HT-29 (cell line): Measurements from ENCODE around the gene PKIG. TPM values are rescaled to one million over a fixed set of nuclear protein-coding genes. Genes with fewer than 3 reads are reported as not detected.
"Not testable (repeated sequence)": the region's sequence is repeated elsewhere in the genome, so short reads cannot be mapped to it uniquely, and the experiment has no call there.

Source experiments
- DNase-seq: peaks from one replicate; pipeline ENCODE4 v3.0.0-alpha.2; 2015; ENCODE audit warnings: low spot score
- total RNA-seq: library from RNA; depleted of rRNA; stranded (reverse); fragments of >200 nt; shearing (Covaris generic); gene quantifications from 2 replicates; pipeline ENCODE4 v1.2.3, GENCODE V29; 2014

The PKIG gene
- total RNA-seq, 1 experiment from 2014 or later: 1.3 TPM

DNA sequence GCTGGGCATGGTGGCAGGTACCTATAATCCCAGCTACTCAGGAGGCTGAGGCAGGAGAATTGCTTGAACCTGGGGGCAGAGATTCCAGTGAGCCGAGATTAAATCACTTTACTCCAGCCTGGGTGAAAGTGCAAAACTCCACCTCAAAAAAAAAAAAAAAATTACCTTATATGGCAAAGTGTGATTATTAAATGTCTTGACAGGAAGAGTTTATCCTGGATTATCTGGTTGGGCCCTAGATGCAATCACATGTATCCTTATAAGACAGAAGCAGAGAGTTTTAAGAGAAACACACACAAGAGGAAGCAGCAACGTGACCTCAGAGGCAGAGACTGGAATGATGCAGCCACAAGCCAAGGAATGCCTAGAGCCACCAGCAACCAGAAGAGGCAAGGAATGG lies 58.1 kb downstream of the PKIG start:
- DNase-seq: no peak

- DNase-seq: no peak
Observed at GRCh38 chr20:44641325-44641724, 58.9 kb downstream of the PKIG start.

DNA sequence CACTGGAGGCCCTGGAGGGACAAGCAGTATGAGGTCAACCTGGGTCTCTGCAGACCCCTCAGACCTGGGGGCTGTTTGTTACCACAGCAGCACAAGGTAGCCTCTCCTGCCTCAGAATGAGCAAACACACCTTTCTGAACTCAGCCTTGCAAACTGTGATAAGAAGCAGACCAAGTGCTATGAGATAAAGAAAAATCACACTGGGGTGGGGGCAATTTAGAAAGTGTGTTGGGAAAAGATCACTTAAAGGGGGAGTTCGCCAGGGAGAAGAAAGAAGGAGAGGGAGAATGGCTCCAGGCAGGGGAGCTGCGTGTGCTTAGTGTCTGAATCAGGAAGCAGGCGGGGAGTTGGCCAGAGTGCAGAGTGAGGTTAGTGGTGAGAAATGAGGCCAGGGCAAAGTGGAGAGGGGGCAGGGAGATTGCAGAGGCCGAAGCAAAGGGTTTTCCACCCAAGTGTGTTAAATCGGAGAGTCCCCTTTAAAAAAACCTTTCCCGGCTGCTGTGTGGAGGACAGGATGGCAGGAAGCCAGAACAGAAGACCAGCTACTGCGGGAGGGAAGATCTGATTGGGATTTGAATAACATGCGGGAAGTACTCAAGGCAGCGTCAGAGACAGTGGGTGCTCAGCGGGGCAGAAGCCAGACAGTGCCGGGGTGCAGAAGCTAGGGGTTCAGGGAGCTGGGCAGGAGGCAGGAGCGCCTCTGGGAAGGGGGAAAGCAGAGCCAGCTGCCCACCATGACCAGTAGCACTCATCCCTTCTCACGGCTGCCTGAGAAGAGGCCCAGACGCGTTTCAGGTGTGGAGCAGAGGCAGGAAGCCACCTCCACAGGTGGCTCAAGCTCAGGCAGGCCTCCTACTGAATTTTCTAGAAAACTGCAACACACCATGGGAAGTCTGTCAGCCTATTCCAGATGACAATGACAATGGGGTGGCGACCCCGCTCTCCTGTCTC lies 60.1 kb downstream of the PKIG start:
- peak; percentile 83 for DNase-seq

DNA sequence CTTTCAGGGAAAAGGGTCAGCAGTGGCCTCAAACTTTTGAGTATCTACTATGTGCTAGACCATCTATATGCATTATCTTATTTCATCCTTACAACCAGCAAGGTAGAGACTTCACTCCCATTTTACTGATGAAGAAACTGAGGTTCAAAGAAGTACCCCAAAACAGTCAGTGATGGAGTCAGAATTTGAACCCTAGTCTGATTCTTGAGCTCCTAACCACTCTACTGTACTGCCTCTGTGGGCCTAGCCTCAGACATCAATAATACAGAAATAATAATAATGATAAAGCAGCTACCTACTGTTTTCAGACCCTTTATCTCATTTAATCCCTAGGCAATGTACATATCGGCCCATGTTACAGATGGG lies 60.8 kb downstream of the PKIG start:
- no peak for DNase-seq

DNA sequence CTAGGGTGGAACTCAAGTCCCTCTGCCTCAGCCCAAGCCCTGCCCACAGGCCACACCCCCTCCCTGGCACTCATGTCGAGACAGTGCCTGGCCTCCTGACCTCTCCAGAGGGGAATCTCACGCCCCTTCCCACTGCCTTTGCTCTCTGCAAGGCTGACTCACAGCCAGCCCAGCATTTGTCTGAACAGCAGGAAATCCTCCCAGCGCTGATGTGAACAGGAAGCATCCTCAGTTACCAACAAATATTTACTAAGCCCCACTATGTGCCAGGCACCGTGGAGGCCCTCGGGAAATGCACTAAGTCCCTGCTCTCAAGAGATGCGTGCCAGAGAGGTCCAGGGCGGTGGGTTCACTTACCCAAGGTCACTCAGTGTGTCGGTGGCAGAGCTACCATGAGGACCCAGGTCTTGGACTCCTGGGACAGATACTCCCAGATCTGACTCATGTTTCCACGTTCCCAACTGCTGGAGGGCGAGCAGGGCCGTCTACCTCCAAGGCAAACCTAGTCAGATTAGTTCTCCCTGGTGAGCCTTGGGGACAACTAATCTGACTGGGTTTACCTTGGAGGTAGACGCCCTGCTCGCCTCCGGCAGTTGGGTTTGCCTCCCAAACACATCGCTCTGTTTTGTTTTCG lies 61.3 kb downstream of the PKIG start:
- no peak for DNase-seq

- DNase-seq: no peak
Observed at GRCh38 chr20:44644230-44644617, 61.8 kb downstream of the PKIG start.

DNA sequence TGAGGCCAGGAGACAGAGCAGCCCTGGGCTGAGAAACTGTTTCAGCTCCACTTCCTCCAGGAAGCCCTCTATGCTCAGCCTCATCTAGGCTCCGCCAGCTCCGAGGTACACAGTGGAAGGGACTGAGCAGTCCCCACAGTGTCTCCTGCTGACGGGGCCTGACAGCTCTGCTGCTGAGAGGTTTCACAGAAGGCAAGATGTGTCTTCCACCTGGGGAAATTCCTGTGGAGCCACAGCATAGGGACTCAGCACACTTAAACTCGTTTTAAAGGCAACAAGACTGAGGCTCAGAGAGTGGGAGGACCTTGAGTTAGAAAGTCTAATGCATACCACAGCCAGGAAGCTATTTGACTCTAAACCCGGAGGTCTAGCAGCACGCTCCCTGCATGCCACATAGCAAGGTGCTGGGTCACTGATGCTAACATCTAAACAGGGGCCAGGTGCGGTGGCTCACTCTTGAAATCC lies 62.3 kb downstream of the PKIG start:
- no peak for DNase-seq

GRCh38 chr20:44646023-44646640 lies 63.8 kb downstream of the PKIG start:
- no peak for DNase-seq

DNA sequence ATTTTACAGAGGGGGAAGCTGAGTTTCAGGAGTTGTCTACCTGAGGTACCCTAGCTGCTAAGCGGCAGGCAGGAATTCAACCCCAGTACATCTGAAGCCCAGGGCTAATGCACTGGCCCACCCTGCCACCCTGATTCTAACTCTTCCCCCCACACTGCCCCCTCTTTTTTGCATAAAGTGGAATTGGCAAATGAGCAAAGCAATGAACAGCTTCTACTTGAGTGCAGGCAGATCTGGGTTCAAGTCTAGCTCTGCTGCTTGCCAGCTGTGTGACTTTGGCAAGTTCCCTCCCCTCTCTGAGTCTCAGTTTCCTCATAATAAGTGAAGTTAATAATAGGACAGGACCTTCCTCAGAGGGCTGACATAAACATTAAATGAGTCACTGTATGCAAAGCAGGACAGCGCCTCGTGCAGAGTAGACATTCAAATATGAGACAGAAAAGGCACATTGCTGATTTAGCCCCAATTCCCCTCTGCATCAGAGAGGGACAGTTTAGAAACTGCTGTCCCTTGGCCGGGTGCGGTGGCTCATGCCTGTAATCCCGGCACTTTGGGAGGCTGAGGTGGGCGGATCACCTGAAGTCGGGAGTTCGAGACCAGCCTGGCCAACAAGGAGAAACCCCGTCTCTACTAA lies 64.4 kb downstream of the PKIG start:
- no peak for DNase-seq

- no peak for DNase-seq
Observed at GRCh38 chr20:44648068-44648467, 65.7 kb downstream of the PKIG start.

GRCh38 chr20:44648579-44648978 lies 66.2 kb downstream of the PKIG start:
- no peak for DNase-seq

GRCh38 chr20:44649126-44649525 lies 66.7 kb downstream of the PKIG start:
- no peak for DNase-seq

GRCh38 chr20:44649976-44650375 lies 67.6 kb downstream of the PKIG start:
- no peak for DNase-seq

- DNase-seq: no peak
Observed at GRCh38 chr20:44650771-44651433, 68.5 kb downstream of the PKIG start.

- DNase-seq: no peak
Observed at GRCh38 chr20:44651434-44651683, 69.0 kb downstream of the PKIG start.

- DNase-seq: peak; percentile 42
Observed at GRCh38 chr20:44651684-44652423, 69.5 kb downstream of the PKIG start, which contains the start of gene ADA. TSS of gene ADA (minus strand) at chr20:44651699. CDS start at chr20:44651607, 92 bp downstream.

- DNase-seq: no peak
Observed at GRCh38 chr20:44653546-44653945, 71.2 kb downstream of the PKIG start.

DNA sequence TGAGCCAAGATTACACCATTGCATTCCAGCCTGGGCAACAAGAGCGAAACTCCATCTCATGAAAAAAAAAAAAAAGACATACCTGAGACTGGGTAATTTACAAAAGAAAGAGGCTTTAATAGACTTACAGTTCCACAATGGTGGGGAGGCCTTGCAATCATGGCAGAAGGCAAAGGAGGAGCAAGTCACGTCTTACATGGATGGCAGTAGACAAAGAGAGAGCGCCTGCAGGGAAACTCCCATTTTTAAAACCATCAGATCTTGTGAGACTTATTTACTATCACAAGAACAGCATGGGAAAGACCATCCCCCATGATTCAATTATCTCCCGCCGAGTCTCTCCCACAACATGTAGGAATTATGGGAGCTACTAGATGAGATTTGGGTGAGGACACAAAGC lies 71.8 kb downstream of the PKIG start:
- not testable (repeated sequence) for DNase-seq

GRCh38 chr20:44656448-44656847 lies 74.1 kb downstream of the PKIG start:
- no peak for DNase-seq

DNA sequence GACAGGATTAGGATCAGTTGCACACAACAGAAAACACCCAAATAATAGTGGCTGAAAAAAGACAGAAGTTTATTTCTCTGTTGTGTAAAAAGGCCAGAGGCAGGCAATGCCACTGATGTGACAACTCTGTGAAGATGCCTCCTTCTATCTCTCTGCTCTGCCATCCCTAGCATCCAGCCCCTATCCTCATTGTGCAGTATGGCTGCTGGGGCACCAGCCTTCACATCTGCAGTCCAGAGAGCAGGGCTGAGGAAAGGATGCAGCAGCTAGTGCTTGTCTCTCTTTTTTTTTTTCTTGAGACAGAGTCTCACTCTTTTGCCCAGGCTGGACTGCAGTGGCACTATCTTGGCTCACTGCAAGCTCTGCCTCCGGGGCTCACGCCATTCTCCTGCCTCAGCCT lies 75.5 kb downstream of the PKIG start:
- no peak for DNase-seq

- DNase-seq: no peak
Observed at GRCh38 chr20:44658810-44659209, 76.4 kb downstream of the PKIG start.
